OCI-LY3 (cell line): Measurements from ENCODE around the gene RAPGEF5.

Experiments used
- H2AFZ ChIP-seq: fragments of 200-600, 300-600 bp; shearing (Covaris generic); 2 replicates; pipeline ENCODE4 v1.6.0; 2014; ENCODE audit warnings: antibody characterized with exemption, low read depth, low read length
- H3K27ac ChIP-seq: fragments of 200-600, 300-600 bp; sonication (generic); 2 replicates; pipeline ENCODE4 v1.5.1; 2014; ENCODE audit warnings: mild to moderate bottlenecking, low read length, moderate library complexity, mixed read lengths
- H3K27me3 ChIP-seq: fragments of 200-600, 300-600 bp; sonication (generic); 2 replicates; pipeline ENCODE4 v1.6.1; 2014; ENCODE audit warnings: low read depth, low read length, mixed read lengths
- H3K36me3 ChIP-seq: fragments of 200-600, 300-600 bp; sonication (generic); replicated peaks from 2 replicates; pipeline ENCODE3; 2014; ENCODE audit warnings: low read depth, low read length, mixed read lengths
- H3K4me1 ChIP-seq: fragments of 300-600, 200-600 bp; sonication (generic); 2 replicates; pipeline ENCODE4 v1.6.1; 2014; ENCODE audit warnings: low read length, mixed read lengths
- H3K4me2 ChIP-seq: fragments of 200-600, 300-600 bp; sonication (generic); 2 replicates; pipeline ENCODE4 v1.6.1; 2014; ENCODE audit warnings: low read length, mixed read lengths
- H3K4me3 ChIP-seq: fragments of 300-600, 200-600 bp; sonication (generic); 2 replicates; pipeline ENCODE4 v1.5.1; 2014; ENCODE audit warnings: antibody characterized with exemption, mild to moderate bottlenecking, low read length, moderate library complexity
- H3K79me2 ChIP-seq: fragments of 300-600, 200-600 bp; shearing (Covaris generic); 2 replicates; pipeline ENCODE4 v1.6.1; 2014; ENCODE audit warnings: mild to moderate bottlenecking, low read length, mixed read lengths
- H3K9ac ChIP-seq: fragments of 300-600, 200-600 bp; shearing (Covaris generic); 2 replicates; pipeline ENCODE4 v1.6.0; 2014; ENCODE audit warnings: mild to moderate bottlenecking, low read length, moderate library complexity
- H3K9me3 ChIP-seq: fragments of 200-600, 300-600 bp; shearing (Covaris generic); 2 replicates; pipeline ENCODE4 v1.6.1; 2014; ENCODE audit warnings: low read length, mixed read lengths; ENCODE audit not compliant: insufficient read depth
- H4K20me1 ChIP-seq: fragments of 200-600, 300-600 bp; sonication (generic); 2 replicates; pipeline ENCODE4 v1.6.1; 2016; ENCODE audit warnings: low read length, mixed read lengths; ENCODE audit not compliant: insufficient read depth
- EZH2phosphoT487 ChIP-seq: fragments of 200-600 bp; shearing (Covaris generic); IDR thresholded peaks from 2 replicates; pipeline ENCODE4 v1.6.1; 2018; ENCODE audit warnings: antibody characterized with exemption, mixed run types, low read depth
- TF ChIP-seq, protein P1 (sequence below): fragments of 200-600, 300-600 bp; sonication (generic); IDR thresholded peaks from 2 replicates; pipeline ENCODE4 v1.5.1; 2014; ENCODE audit warnings: antibody characterized with exemption, low read length, low read depth

The RAPGEF5 gene

DNA sequence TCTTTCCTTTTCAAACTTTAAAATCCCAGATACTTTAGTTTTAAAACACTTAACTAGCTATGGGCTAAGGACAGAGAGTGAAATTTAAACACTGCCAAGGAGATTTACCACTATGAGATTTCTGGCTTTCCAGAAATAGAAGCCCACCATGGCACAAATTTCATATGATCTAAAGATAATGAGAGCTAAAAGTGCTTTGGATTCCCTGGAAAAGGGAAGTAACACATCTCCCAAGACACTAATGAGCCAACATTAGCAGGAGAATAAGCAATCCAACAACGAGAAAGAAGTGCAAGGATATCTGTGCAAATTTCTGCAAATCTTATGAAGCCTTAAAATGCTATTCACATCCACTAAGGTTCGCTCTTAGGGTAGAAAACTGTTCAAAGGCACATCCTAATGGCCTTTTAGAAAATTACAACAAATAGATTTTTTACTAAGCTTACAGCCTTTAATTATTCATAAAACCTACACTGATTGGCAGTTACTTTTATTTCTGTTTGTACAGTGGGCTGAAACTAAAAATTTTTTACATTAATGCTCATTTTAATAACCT, 100.3 kb downstream of the RAPGEF5 start:
- Histone ChIP-seq H3K27ac (no peak overlapping the region), H3K4me1 (no peaks in the 10 kb centered on the region), H3K27me3 (no peaks in the 10 kb centered on the region), H3K36me3 (no peaks in the 10 kb centered on the region), H3K9ac (no peak overlapping the region), H2AFZ (no peak overlapping the region), H4K20me1 (no peaks in the 10 kb centered on the region), H3K79me2 (no peaks in the 10 kb centered on the region), H3K4me2 (no peak overlapping the region), H3K4me3 (no peak overlapping the region), H3K9me3 (no peaks in the 10 kb centered on the region)
- TF ChIP-seq EZH2phosphoT487, result no peak
- TF ChIP-seq, protein P1, sequence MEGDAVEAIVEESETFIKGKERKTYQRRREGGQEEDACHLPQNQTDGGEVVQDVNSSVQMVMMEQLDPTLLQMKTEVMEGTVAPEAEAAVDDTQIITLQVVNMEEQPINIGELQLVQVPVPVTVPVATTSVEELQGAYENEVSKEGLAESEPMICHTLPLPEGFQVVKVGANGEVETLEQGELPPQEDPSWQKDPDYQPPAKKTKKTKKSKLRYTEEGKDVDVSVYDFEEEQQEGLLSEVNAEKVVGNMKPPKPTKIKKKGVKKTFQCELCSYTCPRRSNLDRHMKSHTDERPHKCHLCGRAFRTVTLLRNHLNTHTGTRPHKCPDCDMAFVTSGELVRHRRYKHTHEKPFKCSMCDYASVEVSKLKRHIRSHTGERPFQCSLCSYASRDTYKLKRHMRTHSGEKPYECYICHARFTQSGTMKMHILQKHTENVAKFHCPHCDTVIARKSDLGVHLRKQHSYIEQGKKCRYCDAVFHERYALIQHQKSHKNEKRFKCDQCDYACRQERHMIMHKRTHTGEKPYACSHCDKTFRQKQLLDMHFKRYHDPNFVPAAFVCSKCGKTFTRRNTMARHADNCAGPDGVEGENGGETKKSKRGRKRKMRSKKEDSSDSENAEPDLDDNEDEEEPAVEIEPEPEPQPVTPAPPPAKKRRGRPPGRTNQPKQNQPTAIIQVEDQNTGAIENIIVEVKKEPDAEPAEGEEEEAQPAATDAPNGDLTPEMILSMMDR, result no peak

DNA sequence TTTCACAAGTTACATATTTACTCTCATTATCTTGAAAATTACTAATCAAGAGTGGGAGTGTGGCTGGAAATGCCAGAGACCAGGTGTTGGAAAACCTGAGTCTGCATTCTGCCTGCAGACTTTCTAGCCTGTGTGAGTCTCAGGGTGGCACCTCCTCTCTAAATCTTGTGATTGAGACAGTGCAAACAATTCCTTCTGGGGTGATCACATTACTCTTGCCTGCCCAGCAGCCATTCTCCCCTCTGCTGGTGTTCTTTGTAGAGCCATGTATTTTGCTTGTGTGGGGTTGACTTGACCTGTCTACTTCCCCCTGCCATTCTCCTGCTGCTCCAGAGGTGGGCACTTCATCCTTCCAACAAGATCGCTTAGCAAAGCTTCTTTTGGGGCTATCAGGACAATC, 101.1 kb downstream of the RAPGEF5 start:
- Histone ChIP-seq H3K4me3 (no peak overlapping the region), H3K9ac (no peak overlapping the region), H3K4me2 (no peak overlapping the region), H3K27me3 (no peaks in the 10 kb centered on the region), H3K27ac (no peak overlapping the region), H3K36me3 (no peaks in the 10 kb centered on the region), H3K9me3 (no peaks in the 10 kb centered on the region), H3K4me1 (no peaks in the 10 kb centered on the region), H3K79me2 (no peaks in the 10 kb centered on the region), H2AFZ (no peak overlapping the region), H4K20me1 (no peaks in the 10 kb centered on the region)
- TF ChIP-seq EZH2phosphoT487, result no peak
- TF ChIP-seq, protein P1, result no peak

DNA sequence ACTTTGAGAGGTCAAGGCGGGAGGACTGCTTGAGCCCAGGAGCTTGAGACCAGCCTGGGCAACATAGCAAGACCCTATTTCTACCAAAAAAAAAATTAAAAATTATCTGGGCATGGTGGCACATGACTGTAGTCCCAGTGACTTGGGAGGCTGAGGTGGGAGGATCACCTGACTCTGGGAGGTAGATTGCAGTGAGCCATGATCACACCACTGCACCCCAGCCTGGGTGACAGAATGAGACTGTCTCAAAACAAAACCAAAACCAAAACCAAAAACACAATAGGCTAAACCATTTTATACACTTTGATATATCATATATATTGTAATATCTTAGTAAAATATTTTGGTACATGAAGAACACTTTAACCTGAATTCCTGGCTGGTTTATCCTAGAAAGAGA, 101.6 kb downstream of the RAPGEF5 start:
- H3K27me3 ChIP-seq, result no peaks in the 10 kb centered on the region
- no peaks in the 10 kb centered on the region for H3K79me2 ChIP-seq
- H3K36me3 ChIP-seq, result no peaks in the 10 kb centered on the region
- no peak overlapping the region for H3K4me2 ChIP-seq
- no peak overlapping the region for H3K27ac ChIP-seq
- H3K4me1 ChIP-seq, result no peaks in the 10 kb centered on the region
- TF ChIP-seq, protein P1, result no peak
- TF ChIP-seq EZH2phosphoT487, result no peak
- H3K9me3 ChIP-seq, result no peaks in the 10 kb centered on the region
- no peak overlapping the region for H2AFZ ChIP-seq
- no peaks in the 10 kb centered on the region for H4K20me1 ChIP-seq
- H3K9ac ChIP-seq, result no peak overlapping the region
- no peak overlapping the region for H3K4me3 ChIP-seq

DNA sequence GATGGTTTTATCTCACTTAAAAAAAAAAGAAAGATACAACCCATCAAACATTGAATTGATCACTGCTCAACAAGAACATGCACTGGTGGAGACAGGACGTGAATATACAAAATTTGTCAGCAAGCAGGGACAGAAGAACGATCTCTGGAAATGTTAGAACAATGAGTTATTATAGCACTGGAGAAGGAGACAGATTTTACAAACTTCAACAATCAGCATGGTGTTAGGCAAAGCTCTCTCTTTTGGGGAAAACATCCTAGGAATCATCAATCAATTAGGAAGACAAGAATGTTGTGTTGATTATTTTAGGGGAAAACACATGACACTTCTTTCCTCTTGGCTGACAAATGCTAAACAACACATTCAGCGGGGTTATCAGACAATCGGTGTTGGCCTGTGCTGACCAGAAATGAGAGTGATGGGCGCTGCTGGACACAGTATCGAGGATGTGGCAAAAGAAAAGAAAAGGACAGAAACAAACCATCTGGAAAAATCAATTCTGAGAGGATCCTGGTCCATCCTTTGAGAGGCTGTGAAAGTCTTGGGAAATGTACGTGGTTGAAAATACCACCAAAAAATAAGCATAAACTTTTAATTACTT, 103.9 kb downstream of the RAPGEF5 start:
- Histone ChIP-seq H3K9ac (no peak overlapping the region), H3K27ac (no peak overlapping the region), H3K4me1 (no peaks in the 10 kb centered on the region), H3K27me3 (no peaks in the 10 kb centered on the region), H4K20me1 (no peaks in the 10 kb centered on the region), H2AFZ (no peak overlapping the region), H3K4me2 (no peak overlapping the region), H3K79me2 (no peaks in the 10 kb centered on the region), H3K9me3 (no peaks in the 10 kb centered on the region), H3K36me3 (no peaks in the 10 kb centered on the region), H3K4me3 (no peak overlapping the region)
- no peak for TF ChIP-seq EZH2phosphoT487
- TF ChIP-seq, protein P1, result no peak
